Endometrial microvascular endothelial cells (primary cell): ENCODE results near the gene LMBR1. TPM values are rescaled to one million over a fixed set of nuclear protein-coding genes. Genes with fewer than 3 reads are reported as not detected.

Source experiments
- in situ Hi-C: cut with HindIII; loops from 2 replicates; pipeline ENCODE4 v1.10.0; 2017; ENCODE audit warnings: low sequenced_read_pairs, low pct_unique_long_range_greater_than_20kb; ENCODE audit errors: inconsistent ontology term
- total RNA-seq: library from RNA; depleted of rRNA; stranded (reverse); fragments of >200 nt; gene quantifications from one replicate; pipeline ENCODE4 v1.2.3, GENCODE V29; 2015; ENCODE audit errors: inconsistent ontology term

LMBR1 gene
- total RNA-seq, 1 donor from 2014 or later: 88.1 TPM

- in situ Hi-C loops: no loop called here
These were observed 215.5 kb downstream of the LMBR1 start for GRCh38 chr7:156677374-156678054.

DNA sequence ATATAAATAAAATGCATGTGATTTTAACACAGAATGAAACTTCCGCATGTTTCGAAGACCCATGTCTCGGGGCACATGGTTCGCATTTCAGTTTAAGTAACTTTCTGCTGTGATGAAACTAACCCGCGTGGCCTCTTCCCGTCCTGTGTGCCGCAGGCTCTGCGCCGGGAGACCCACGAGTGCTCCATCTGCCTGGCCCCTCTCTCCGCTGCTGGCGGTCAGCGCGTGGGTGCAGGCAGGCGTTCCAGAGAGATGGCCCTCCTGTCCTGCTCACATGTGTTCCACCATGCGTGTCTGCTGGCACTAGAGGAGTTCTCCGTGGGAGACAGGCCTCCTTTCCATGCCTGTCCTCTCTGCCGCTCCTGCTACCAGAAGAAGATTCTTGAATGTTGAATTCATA is 216.7 kb downstream of the LMBR1 start:
- in situ Hi-C loops: no loop called here

GRCh38 chr7:156675721-156676120 is 217.3 kb downstream of the LMBR1 start:
- in situ Hi-C loops: no loop called here

GRCh38 chr7:156673902-156674301 is 219.1 kb downstream of the LMBR1 start:
- in situ Hi-C loops: no loop called here

DNA sequence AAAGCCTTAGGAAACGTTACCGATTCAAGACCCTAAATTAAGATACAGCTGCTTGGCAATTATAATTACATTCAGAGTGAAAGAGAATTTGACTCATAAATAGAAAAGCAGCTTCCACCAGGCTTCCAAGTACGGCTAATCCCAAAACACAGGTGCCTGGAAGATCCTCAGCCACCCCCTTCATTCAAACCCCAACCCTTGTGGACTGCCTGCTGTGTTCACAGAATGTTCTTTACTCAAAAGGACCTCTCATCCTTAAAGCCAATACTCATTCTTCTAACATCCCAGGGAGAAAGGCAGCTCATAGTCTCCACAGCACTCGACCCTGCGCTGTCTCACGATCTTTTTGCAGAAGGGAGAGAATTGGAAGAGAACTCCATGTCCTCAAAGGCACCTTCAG is 219.5 kb downstream of the LMBR1 start:
- in situ Hi-C loops: no loop called here

GRCh38 chr7:156669035-156669828 is 223.8 kb downstream of the LMBR1 start:
- in situ Hi-C loops: no loop called here

DNA sequence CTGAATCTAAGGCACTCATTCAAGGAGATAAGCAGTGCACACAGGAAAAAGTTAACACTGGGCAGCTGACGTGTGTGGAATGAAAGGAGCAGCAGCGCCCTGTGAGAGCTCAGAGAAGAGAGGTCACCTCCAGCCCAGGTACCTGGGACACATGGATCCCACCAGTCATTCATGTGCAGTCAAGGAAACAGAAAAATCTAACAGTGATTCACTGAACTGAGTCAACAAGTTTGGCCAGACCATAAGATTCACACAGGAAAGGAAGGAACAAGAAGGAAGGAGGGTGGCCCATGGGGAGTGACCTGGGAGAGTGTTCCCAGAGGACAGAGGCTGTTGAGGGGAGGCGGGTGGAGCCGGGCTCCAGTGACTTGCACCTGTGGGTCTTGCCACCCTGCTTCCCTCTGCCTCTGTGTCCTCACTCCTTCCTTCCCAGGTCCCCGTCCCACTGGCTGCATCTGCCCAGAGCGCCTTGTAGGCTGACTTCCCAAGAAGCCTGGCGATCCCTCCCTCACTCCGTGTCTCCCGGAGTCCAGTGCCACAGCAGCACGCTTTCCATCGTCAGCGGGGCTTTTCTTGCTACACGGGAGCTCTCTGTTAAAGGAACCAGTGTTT is 224.7 kb downstream of the LMBR1 start:
- in situ Hi-C loops: no loop called here

DNA sequence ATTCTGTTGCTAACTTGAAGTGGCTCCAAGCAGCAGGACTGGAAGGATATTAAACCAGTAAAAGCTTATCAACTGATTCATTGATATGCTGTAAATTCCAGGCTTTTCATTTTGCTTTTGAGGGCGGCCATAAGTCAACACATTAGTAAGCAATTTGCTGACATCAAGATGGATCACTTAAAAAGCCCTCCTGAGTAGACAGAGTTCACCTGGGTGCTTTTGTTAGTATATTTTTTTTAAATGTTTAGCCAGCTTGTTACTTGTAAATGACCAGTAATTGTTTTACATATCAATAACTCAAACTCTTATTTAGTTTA is 225.9 kb downstream of the LMBR1 start:
- in situ Hi-C loops: no loop called here

GRCh38 chr7:156666368-156667109 is 226.4 kb downstream of the LMBR1 start:
- in situ Hi-C loops: no loop called here

GRCh38 chr7:156665101-156665500 is 227.9 kb downstream of the LMBR1 start:
- in situ Hi-C loops: no loop called here

- in situ Hi-C loops: no loop called here
These were observed 230.7 kb downstream of the LMBR1 start for GRCh38 chr7:156662277-156662676.

- in situ Hi-C loops: no loop called here
These were observed 231.3 kb downstream of the LMBR1 start for GRCh38 chr7:156661637-156662036.

- in situ Hi-C loops: no loop called here
These were observed 233.0 kb downstream of the LMBR1 start for GRCh38 chr7:156659961-156660360.

DNA sequence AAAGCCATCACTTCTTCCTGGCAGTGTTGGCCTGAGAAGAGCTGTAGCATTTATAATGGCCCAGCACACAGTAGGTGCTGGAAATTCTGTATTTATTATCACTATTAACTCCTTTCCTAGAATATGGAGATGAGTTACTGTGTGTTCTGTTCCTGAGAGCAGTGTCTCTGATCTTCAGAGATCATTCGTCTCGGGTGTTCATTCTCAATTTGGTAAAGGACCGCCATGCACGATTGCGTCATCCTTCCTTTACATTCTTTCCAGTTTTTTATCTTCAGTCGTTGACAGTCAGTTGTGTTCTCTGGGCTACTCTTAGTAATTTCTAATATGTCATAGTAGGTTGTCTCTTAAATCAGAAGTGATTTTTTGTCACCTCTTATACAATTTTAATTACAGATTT is 233.8 kb downstream of the LMBR1 start:
- in situ Hi-C loops: no loop called here

DNA sequence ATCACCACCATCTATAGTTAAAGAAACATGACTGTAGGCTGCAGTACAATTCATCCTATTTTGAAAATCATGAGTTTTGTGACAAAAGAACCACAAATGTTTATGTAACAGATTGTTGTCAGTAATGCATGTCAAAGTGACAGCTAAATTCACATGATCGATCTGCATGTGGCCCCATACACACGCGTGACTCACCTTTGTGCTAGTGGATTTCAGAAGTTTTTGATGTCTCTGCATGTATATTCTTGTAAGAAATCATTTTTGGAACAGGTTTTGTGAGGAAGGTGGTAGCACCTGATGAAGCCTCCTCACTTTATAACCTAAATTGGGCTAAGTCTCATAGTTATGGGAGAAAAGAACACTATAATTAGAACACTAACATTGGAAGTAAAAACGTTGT is 235.3 kb downstream of the LMBR1 start:
- in situ Hi-C loops: no loop called here

- in situ Hi-C loops: no loop called here
These were observed 236.4 kb downstream of the LMBR1 start for GRCh38 chr7:156656598-156656997.

DNA sequence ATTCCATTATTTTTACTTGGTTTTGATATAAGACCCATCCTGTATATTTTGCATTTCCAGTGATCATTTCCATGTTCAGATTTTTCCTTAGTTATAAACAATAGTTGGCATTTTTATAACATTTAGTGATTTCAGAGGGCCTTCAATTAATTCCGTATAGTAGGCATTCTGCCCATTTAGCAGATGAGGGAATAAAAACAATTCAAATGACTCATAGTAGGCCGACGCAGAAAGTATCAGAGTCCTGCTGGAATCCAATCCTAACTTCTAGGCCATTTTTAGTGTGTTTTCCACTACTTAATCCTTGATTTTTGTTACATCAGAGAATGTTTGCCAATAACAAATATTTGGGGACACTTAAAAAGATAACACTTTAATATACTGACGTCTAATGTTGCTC is 237.0 kb downstream of the LMBR1 start:
- in situ Hi-C loops: no loop called here

DNA sequence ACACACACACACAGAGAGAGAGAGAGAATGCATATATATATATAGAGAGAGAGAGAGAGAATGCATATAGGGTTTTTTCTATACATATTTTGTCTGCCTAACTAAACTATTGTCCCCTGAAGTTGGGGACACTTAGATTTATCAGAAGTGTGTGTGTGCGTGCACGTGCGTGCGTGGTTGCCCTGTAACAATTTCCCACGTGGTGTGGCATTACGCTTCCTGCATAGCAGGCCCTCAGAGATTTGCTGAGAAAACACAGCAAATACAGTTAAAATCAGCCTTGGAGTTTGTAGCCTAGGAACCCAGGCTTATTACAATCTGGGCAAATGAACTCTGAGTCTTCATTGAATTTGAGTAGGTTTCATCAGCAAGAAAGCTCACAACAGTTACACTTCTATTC is 237.7 kb downstream of the LMBR1 start:
- in situ Hi-C loops: no loop called here

- in situ Hi-C loops: no loop called here
These were observed 238.3 kb downstream of the LMBR1 start for GRCh38 chr7:156654511-156655234.
